HG03196 (cell line): ENCODE results near the gene SGMS1.
"Not testable (repeated sequence)": the region's sequence is repeated elsewhere in the genome, so short reads cannot be mapped to it uniquely, and the experiment has no call there.

Experiments used
- ATAC-seq: cut with Tn5 transposase; IDR thresholded peaks from one replicate; pipeline ENCODE4 v1.9.1; 2021; ENCODE audit not compliant: unreplicated experiment

SGMS1 gene

DNA sequence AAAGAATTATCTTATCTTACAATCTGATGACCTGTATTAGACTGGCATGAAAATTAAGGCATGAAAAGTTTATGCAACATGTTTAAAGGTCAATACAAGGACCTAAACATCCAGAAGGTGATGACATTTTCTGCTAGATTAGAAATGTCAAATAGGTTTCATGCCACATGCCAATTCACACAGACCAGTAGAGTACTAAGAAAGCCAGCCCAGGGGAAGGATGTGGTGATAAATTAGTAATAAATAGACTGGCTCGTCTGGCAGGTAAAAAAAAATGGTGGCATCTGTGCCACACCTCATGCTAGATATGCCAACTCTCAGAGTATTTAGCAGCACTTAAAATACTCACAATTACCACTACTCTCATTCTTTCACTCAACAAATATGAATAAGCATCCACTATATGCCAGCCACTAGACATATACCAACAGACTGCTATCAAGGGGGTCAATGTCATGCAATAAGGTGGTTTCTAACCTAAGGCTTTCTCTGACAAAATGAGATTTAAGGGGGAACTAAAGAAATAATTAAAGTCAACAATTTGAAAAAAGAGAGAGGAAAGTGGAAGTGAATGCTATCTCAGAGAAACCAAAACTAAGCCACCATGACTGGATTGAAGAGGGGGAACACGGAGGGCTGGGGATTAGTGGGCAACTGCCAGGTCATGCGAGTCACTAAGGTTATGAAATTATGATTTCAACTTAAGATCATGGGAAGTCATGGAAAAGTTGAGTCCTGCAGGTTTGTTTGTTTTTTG lies 83.5 kb downstream of the SGMS1 start:
- ATAC-seq: peak; percentile 58

GRCh38 chr10:50538555-50539398 lies 85.0 kb downstream of the SGMS1 start:
- no peak for ATAC-seq

GRCh38 chr10:50536617-50537240 lies 87.0 kb downstream of the SGMS1 start:
- ATAC-seq: no peak

DNA sequence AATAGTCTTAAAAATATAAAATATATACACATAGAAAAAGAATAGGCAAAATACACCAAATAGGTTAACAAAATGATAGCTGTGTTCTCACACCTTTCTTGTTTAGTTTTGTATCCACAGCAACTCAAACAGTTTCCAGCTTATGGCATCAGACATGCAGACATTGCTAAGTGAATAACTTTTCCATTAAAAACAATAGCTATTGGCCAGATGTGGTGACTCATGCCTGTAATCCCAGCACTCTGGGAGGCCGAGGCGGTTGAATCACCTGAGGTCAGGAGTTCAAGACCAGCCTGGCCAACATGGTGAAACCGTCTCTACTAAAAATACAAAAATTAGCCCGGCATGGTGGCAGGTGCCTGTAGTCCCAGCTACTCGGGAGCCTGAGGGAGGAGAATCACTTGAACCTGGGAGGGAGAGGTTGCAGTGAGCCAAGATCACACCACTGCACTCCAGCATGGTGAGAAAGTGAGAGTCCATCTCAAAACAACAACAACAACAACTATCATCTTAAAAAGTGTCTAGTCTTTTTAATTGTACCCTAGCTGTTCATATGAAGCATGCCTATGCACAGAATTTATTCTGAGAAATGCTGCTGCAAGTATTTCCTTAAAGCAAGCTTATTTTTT lies 88.9 kb downstream of the SGMS1 start:
- not testable (repeated sequence) for ATAC-seq

GRCh38 chr10:50533296-50533695 lies 90.5 kb downstream of the SGMS1 start:
- ATAC-seq: no peak

- ATAC-seq: no peak
These were observed 92.2 kb downstream of the SGMS1 start for GRCh38 chr10:50531388-50532077.

- ATAC-seq: no peak
These were observed 94.1 kb downstream of the SGMS1 start for GRCh38 chr10:50529660-50530059.

DNA sequence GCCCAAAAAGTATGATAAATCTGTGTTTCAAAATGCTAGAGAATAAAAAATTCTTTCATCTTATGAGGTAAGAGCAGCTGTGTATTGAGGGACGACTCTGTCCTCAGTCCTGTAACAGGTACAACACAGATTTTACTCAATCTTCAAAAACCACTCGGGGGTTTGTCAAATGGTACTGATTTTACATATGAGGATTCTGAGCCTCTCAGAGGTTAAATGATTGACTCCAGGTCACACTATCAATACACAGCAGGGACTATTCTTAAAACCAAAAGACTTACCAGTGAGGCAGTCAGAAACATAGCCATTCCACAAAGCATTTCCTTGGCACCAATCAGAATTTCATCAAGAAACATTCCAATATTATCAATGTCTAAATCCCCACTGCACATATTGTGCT lies 95.5 kb downstream of the SGMS1 start:
- ATAC-seq: no peak

DNA sequence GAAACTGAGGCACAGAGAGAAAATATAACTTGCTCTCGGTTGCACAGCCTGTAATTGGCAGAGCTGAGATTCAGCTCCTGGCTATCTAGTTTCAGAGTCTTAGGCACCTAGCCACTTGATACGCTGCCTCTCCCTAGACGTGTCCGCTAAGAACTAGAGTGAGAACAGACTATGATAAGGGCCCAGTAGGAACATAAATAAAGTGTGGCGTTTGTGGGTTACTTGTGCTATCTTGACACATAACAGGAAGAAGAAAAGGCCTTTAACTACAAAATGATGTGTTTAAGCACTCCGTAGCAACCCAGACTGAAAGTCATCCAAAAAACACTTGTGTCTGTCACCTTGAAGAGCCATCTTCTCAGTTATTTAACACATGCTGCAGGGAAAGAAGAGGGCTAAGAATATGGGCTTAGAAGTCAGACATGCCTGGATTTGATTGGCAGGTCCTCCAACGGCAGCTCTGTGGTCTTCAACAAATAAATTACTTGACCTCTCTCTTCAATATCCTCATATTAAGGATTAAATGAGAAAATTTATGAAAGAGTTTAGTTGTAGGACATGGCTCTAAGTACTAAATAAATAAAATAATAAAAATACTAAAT lies 96.2 kb downstream of the SGMS1 start:
- no peak for ATAC-seq

GRCh38 chr10:50526185-50526584 lies 97.6 kb downstream of the SGMS1 start:
- ATAC-seq: no peak

DNA sequence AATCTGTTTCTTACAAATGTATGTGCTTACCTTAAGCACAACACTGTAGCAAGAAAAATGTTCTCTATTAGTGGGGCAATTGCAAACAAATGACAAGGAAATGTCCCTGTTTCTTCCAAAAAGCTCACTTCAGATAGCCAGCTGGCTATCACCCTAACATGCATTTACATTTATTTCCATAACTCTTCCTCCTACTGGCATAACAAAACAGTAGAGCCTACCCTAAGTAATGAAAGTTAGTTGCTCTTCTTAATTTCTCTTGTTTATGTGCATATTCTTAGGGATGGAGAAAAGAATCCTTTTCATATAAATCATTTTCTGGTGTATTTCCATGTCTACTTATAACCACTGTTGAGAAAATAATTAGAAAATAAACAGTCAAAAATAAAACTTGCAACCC lies 100.4 kb downstream of the SGMS1 start:
- no peak for ATAC-seq

DNA sequence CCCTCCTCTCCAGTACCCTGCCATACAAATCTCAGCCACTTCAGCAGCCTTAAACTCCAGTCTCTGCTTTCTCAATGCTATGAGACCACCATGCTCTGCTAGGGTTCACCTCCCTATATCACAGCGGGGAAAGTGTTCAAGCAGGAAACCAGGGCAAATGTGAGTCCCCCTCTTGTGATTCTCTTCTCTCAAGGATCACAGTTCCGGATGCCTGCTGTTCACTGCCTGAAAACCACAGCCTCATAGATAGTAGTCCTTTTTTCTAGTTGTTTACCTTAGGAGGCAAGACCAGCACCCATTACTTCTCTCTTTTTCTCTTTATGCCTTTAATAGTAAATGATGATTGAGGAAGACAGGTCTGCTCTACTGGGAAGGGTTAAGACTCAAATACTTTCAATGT lies 100.8 kb downstream of the SGMS1 start:
- no peak for ATAC-seq

DNA sequence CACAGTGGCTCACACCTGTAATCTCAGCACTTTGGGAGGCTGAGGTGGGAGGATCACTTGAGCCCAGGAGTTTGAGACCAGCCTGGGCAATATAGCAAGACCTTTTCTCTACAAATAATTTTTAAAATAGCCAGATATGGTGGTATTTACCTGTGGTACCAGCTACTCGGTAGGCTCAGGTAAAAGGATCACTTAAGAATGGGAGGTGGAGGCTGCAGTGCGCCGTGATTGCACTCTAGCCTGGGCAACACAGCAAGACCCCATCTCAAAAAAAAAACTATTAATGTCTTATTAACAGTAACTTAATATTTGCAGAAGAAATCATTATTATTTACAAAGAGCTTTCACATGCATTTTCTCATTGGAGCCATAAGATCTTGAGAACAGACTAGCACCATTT lies 103.6 kb downstream of the SGMS1 start:
- no peak for ATAC-seq

GRCh38 chr10:50517626-50518025 lies 106.1 kb downstream of the SGMS1 start:
- ATAC-seq: no peak

GRCh38 chr10:50516171-50516570 lies 107.6 kb downstream of the SGMS1 start:
- no peak for ATAC-seq

- ATAC-seq: no peak
These were observed 108.3 kb downstream of the SGMS1 start for GRCh38 chr10:50515420-50515819.

DNA sequence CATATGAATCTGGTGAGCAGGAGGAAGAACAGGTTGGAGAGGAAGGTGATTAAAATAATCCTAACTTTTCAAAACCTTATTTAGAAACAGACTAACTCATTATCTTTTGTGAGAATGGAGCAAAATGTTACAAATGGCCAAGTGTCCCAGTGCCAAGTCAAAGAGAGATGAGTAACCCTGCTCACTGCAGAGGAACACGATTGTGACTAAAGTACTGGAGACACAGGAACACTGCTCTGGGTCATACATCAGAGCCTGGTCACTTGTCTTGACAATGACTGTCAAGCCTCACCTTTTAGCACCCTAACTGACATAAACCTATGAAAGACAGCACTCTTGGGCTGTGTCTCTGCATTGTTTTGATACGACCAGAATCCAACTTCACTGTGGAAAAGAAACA lies 108.8 kb downstream of the SGMS1 start:
- no peak for ATAC-seq

- no peak for ATAC-seq
These were observed 109.8 kb downstream of the SGMS1 start for GRCh38 chr10:50513956-50514355.

DNA sequence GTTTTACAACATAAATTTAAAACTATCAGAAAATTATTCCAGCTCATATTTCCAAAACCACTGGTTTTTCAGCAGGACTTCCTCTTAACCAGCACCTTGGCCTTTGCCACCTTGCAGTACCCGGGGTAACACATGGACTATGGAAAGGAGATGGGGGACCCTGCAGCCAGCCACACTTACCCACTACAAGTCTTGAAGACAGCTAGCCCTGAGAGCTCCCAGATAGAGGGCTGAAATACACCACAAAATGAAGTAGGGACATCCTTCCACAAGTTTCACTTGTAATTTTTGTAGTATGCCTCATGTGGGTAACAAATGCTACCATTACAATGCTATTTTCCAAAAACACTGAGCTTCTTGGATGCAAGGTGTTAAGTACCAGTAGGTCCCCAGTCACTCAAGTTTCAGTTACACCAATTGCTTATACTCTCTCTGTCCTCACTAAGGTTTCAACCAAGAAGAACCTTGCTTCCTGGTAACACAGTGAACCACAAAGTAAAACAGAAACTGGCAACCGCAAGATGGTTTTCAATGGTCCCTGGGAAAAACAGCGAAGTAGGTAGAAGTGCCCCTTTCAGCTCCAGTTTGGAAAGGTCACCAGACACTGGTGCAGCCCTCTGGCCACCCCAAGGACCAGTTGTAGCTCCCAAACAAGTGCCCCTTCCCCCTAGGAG lies 110.9 kb downstream of the SGMS1 start:
- peak; percentile 36 for ATAC-seq

DNA sequence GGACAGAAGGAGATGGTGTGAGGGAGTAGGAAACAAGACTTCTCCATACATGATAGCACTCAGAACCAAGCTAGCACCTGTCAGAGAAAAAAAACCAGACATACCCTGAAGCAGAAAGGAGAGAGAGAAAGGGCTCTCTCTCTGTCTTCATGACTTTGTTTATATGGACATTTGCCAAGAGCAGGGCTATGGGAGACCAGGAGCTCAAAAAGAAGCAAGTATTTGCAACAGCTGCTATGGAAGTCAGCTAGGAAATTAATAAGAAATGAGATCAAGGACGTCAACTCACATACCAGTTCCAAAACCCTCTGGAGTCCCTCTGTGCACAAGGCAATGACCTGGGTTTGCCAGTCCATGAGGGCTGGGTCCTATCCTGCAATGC lies 111.6 kb downstream of the SGMS1 start:
- ATAC-seq: no peak
